Embryonic facial prominence (tissue), 1 donor: ENCODE results near the gene ZNF683.

Source experiments
- DNase-seq: peaks from one replicate; pipeline ENCODE4 v3.0.0-alpha.2; 2016; ENCODE audit errors: extremely low spot score

ZNF683 gene

GRCh38 chr1:26358411-26359384 lies 13.9 kb downstream of the ZNF683 start:
- no peak for DNase-seq

- no peak for DNase-seq
Observed at GRCh38 chr1:26357121-26357602, 15.4 kb downstream of the ZNF683 start.

- no peak for DNase-seq
Observed at GRCh38 chr1:26356106-26356505, 16.4 kb downstream of the ZNF683 start.

GRCh38 chr1:26354972-26355371 lies 17.6 kb downstream of the ZNF683 start:
- no peak for DNase-seq

GRCh38 chr1:26353976-26354820 lies 18.4 kb downstream of the ZNF683 start, which contains the start of gene CRYBG2:
Gene CRYBG2 (minus strand): TSS chr1:26354130. CDS start chr1:26346657, 7,473 bp downstream.
- no peak for DNase-seq

GRCh38 chr1:26353210-26353859 lies 19.2 kb downstream of the ZNF683 start:
- no peak for DNase-seq

GRCh38 chr1:26352338-26352679 lies 20.2 kb downstream of the ZNF683 start:
- no peak for DNase-seq

- DNase-seq = no peak
Observed at GRCh38 chr1:26351590-26352337, 20.8 kb downstream of the ZNF683 start.

GRCh38 chr1:26350701-26351589 lies 21.6 kb downstream of the ZNF683 start:
- no peak for DNase-seq

GRCh38 chr1:26350343-26350700 lies 22.2 kb downstream of the ZNF683 start:
- no peak for DNase-seq

GRCh38 chr1:26349877-26350244 lies 22.7 kb downstream of the ZNF683 start:
- DNase-seq = no peak

- DNase-seq = no peak
Observed at GRCh38 chr1:26349188-26349876, 23.2 kb downstream of the ZNF683 start.

- DNase-seq = no peak
Observed at GRCh38 chr1:26346274-26347033, 26.1 kb downstream of the ZNF683 start.

- no peak for DNase-seq
Observed at GRCh38 chr1:26345718-26346117, 26.8 kb downstream of the ZNF683 start.

- DNase-seq = no peak
Observed at GRCh38 chr1:26344147-26344920, 28.2 kb downstream of the ZNF683 start.

GRCh38 chr1:26340047-26340481 lies 32.5 kb downstream of the ZNF683 start:
- no peak for DNase-seq

GRCh38 chr1:26338670-26339069 lies 33.9 kb downstream of the ZNF683 start:
- no peak for DNase-seq

GRCh38 chr1:26337625-26338024 lies 34.9 kb downstream of the ZNF683 start:
- DNase-seq = no peak
